T-helper 2 cell treated with Interferon-gamma antibody and Interleukin-4, amounts not matched to agents 5 μg/mL and 100 μg/mL, for 36 hours (primary cell): ENCODE results near the gene HMG20A.

Source experiments
- DNase-seq: peaks from one replicate; pipeline ENCODE4 v3.0.0; 2021; ENCODE audit warnings: low spot score
- H3K27ac Mint-ChIP-seq: one replicate; pipeline ENCODE4 v1.8.0; 2021; ENCODE audit warnings: mild to moderate bottlenecking, mixed read lengths
- H3K27me3 Mint-ChIP-seq: one replicate; pipeline ENCODE4 v1.8.0; 2021; ENCODE audit warnings: low read depth, mixed read lengths
- H3K36me3 Mint-ChIP-seq: one replicate; pipeline ENCODE4 v1.8.0; 2021; ENCODE audit warnings: low read depth, mixed read lengths
- H3K4me1 Mint-ChIP-seq: one replicate; pipeline ENCODE4 v1.8.0; 2021; ENCODE audit warnings: low read depth, mixed read lengths
- H3K4me3 Mint-ChIP-seq: one replicate; pipeline ENCODE4 v1.8.0; 2022; ENCODE audit warnings: mild to moderate bottlenecking, moderate library complexity, mixed read lengths
- H3K9me3 Mint-ChIP-seq: one replicate; pipeline ENCODE4 v1.8.0; 2021; ENCODE audit warnings: mixed read lengths

Gene HMG20A

GRCh38 chr15:77510066-77511057 lies 89.7 kb downstream of the HMG20A start:
- no peak overlapping the region for H3K27ac Mint-ChIP-seq
- H3K4me1 Mint-ChIP-seq: peaks cover 8% of the 10 kb centered on the region
- no peak overlapping the region for H3K4me3 Mint-ChIP-seq
- H3K27me3 Mint-ChIP-seq: no peaks in the 10 kb centered on the region
- H3K9me3 Mint-ChIP-seq: no peaks in the 10 kb centered on the region
- H3K36me3 Mint-ChIP-seq: no peaks in the 10 kb centered on the region
- no peak for DNase-seq

GRCh38 chr15:77511869-77512268 lies 91.2 kb downstream of the HMG20A start:
- Mint-ChIP-seq H3K27ac (no peak overlapping the region), H3K4me3 (no peak overlapping the region), H3K9me3 (no peaks in the 10 kb centered on the region), H3K4me1 (peaks cover 8% of the 10 kb centered on the region), H3K36me3 (no peaks in the 10 kb centered on the region), H3K27me3 (no peaks in the 10 kb centered on the region)
- DNase-seq: no peak

GRCh38 chr15:77513226-77513625 lies 92.5 kb downstream of the HMG20A start:
- Mint-ChIP-seq H3K4me3 (no peak overlapping the region), H3K9me3 (no peaks in the 10 kb centered on the region), H3K36me3 (no peaks in the 10 kb centered on the region), H3K27ac (no peak overlapping the region), H3K4me1 (peaks cover 8% of the 10 kb centered on the region), H3K27me3 (no peaks in the 10 kb centered on the region)
- DNase-seq: no peak

- no peaks in the 10 kb centered on the region for H3K27me3 Mint-ChIP-seq
- H3K27ac Mint-ChIP-seq: no peak overlapping the region
- H3K4me3 Mint-ChIP-seq: no peak overlapping the region
- DNase-seq: no peak
- H3K36me3 Mint-ChIP-seq: no peaks in the 10 kb centered on the region
- H3K9me3 Mint-ChIP-seq: no peaks in the 10 kb centered on the region
- no peaks in the 10 kb centered on the region for H3K4me1 Mint-ChIP-seq
Measured at GRCh38 chr15:77514641-77515402, 94.1 kb downstream of the HMG20A start.

- no peaks in the 10 kb centered on the region for H3K9me3 Mint-ChIP-seq
- H3K27me3 Mint-ChIP-seq: no peaks in the 10 kb centered on the region
- no peaks in the 10 kb centered on the region for H3K4me1 Mint-ChIP-seq
- H3K27ac Mint-ChIP-seq: no peak overlapping the region
- no peak for DNase-seq
- H3K36me3 Mint-ChIP-seq: no peaks in the 10 kb centered on the region
- H3K4me3 Mint-ChIP-seq: no peak overlapping the region
Measured at GRCh38 chr15:77515613-77516012, 94.9 kb downstream of the HMG20A start.

GRCh38 chr15:77516076-77516475 lies 95.4 kb downstream of the HMG20A start:
- no peak for DNase-seq
- no peaks in the 10 kb centered on the region for H3K4me1 Mint-ChIP-seq
- H3K36me3 Mint-ChIP-seq: no peaks in the 10 kb centered on the region
- H3K27ac Mint-ChIP-seq: no peak overlapping the region
- no peaks in the 10 kb centered on the region for H3K9me3 Mint-ChIP-seq
- H3K4me3 Mint-ChIP-seq: no peak overlapping the region
- H3K27me3 Mint-ChIP-seq: no peaks in the 10 kb centered on the region

GRCh38 chr15:77516786-77517185 lies 96.1 kb downstream of the HMG20A start:
- no peaks in the 10 kb centered on the region for H3K4me1 Mint-ChIP-seq
- H3K4me3 Mint-ChIP-seq: no peak overlapping the region
- H3K9me3 Mint-ChIP-seq: no peaks in the 10 kb centered on the region
- H3K36me3 Mint-ChIP-seq: no peaks in the 10 kb centered on the region
- H3K27me3 Mint-ChIP-seq: no peaks in the 10 kb centered on the region
- no peak overlapping the region for H3K27ac Mint-ChIP-seq
- DNase-seq: no peak

- no peaks in the 10 kb centered on the region for H3K4me1 Mint-ChIP-seq
- no peaks in the 10 kb centered on the region for H3K36me3 Mint-ChIP-seq
- H3K27ac Mint-ChIP-seq: no peak overlapping the region
- no peaks in the 10 kb centered on the region for H3K9me3 Mint-ChIP-seq
- H3K27me3 Mint-ChIP-seq: no peaks in the 10 kb centered on the region
- no peak overlapping the region for H3K4me3 Mint-ChIP-seq
- no peak for DNase-seq
Measured at GRCh38 chr15:77517579-77517978, 96.9 kb downstream of the HMG20A start.

- Mint-ChIP-seq H3K27ac (no peak overlapping the region), H3K36me3 (no peaks in the 10 kb centered on the region), H3K4me3 (no peak overlapping the region), H3K27me3 (no peaks in the 10 kb centered on the region), H3K4me1 (no peaks in the 10 kb centered on the region), H3K9me3 (no peaks in the 10 kb centered on the region)
- no peak for DNase-seq
Measured at GRCh38 chr15:77518458-77518857, 97.8 kb downstream of the HMG20A start.

- no peak overlapping the region for H3K27ac Mint-ChIP-seq
- no peaks in the 10 kb centered on the region for H3K4me1 Mint-ChIP-seq
- H3K9me3 Mint-ChIP-seq: no peaks in the 10 kb centered on the region
- H3K27me3 Mint-ChIP-seq: peaks cover 2% of the 10 kb centered on the region
- no peak overlapping the region for H3K4me3 Mint-ChIP-seq
- DNase-seq: no peak
- H3K36me3 Mint-ChIP-seq: no peaks in the 10 kb centered on the region
Measured at GRCh38 chr15:77519540-77519939, 98.9 kb downstream of the HMG20A start.

- Mint-ChIP-seq H3K27ac (no peak overlapping the region), H3K27me3 (peaks cover 2% of the 10 kb centered on the region), H3K9me3 (no peaks in the 10 kb centered on the region), H3K36me3 (no peaks in the 10 kb centered on the region), H3K4me1 (no peaks in the 10 kb centered on the region), H3K4me3 (no peak overlapping the region)
- DNase-seq: no peak
Measured at GRCh38 chr15:77521206-77521605, 100.5 kb downstream of the HMG20A start.

GRCh38 chr15:77525400-77525811 lies 104.7 kb downstream of the HMG20A start:
- no peaks in the 10 kb centered on the region for H3K4me1 Mint-ChIP-seq
- no peak for DNase-seq
- no peaks in the 10 kb centered on the region for H3K36me3 Mint-ChIP-seq
- H3K9me3 Mint-ChIP-seq: no peaks in the 10 kb centered on the region
- no peak overlapping the region for H3K27ac Mint-ChIP-seq
- peaks cover 2% of the 10 kb centered on the region for H3K27me3 Mint-ChIP-seq
- H3K4me3 Mint-ChIP-seq: no peak overlapping the region

GRCh38 chr15:77525907-77526594 lies 105.4 kb downstream of the HMG20A start:
- peaks cover 2% of the 10 kb centered on the region for H3K27me3 Mint-ChIP-seq
- no peak overlapping the region for H3K4me3 Mint-ChIP-seq
- no peaks in the 10 kb centered on the region for H3K36me3 Mint-ChIP-seq
- H3K27ac Mint-ChIP-seq: no peak overlapping the region
- DNase-seq: no peak
- H3K9me3 Mint-ChIP-seq: no peaks in the 10 kb centered on the region
- H3K4me1 Mint-ChIP-seq: no peaks in the 10 kb centered on the region
